Measurements from ENCODE around the gene ALOX5.

- TF ChIP-seq CTCF (conservative IDR thresholded peaks at IDR 0.05; ENCODE audit: low read length), result no peak
- no peak for TF ChIP-seq EZH2phosphoT487 (IDR thresholded peaks at IDR 0.05; ENCODE audit: borderline replicate concordance)
Observed at GRCh38 chr10:45444022-45444421, 70.0 kb downstream of the ALOX5 start.
